Endometrial microvascular endothelial cells (primary cell): ENCODE results near the gene SLC38A9. TPM values are rescaled to one million over a fixed set of nuclear protein-coding genes. Genes with fewer than 3 reads are reported as not detected.

ENCODE experiments used
- in situ Hi-C: cut with HindIII; loops from 2 replicates; pipeline ENCODE4 v1.10.0; 2017; ENCODE audit warnings: low sequenced_read_pairs, low pct_unique_long_range_greater_than_20kb; ENCODE audit errors: inconsistent ontology term
- total RNA-seq: library from RNA; depleted of rRNA; stranded (reverse); fragments of >200 nt; gene quantifications from one replicate; pipeline ENCODE4 v1.2.3, GENCODE V29; 2015; ENCODE audit errors: inconsistent ontology term

The SLC38A9 gene
- total RNA-seq, 1 donor from 2014 or later = 23.6 TPM

DNA sequence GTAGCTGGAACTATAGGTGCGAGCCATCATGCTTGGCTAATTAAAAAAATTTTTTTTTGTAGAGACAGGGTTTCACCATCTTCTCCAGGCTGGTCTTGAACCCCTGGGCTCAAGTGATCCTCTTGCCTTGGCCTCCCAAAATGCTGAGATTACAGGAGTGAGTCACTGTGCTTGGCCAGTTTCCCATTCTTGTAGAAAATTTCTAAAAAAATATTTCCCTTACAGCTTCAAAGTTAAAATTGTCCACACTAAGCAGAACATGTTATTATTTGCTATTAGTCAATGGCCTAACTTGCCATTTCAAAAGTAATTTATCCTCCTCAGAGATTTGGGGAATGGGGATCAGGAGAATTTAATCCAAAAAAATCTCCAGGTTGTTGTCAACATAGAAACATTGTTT lies 40.1 kb downstream of the SLC38A9 start:
- in situ Hi-C loops = no loop called here

DNA sequence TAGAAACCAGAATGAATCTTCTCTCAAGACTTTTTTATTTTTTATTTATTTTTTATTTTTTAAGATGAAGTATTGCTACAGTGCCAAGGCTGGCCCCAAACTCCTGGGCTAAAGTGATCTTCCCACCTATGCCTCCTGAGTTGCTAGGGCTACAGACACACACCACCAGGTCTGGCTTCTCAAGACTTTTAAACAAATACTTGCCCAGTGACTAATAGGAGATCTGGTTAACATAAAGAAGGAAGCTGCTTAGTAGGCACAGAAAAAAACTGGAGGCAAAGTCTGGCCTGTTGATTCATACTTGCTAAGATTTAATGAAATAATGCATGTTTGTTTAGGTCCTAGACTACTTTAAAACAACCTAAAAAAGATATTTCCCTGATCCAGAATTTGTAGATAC lies 43.8 kb downstream of the SLC38A9 start:
- in situ Hi-C loops = no loop called here

DNA sequence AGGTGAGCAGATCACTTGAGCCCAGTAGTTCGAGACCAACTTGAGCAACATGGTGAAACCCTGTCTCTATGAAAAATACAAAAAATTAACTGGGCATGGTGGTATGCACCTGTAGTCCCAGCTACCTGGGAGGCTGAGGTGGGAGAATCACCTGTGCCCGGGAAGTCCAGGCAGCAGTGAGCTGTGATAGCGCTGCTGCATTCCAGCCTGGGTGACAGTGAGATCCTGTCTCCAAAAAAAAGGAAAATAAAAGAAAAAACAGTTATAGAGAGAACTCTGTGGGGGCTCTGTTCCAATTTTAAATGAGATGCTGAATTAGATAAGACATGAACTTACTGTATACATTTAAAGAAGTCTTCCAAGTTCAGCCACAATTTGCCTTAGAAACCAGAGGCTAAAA lies 44.2 kb downstream of the SLC38A9 start:
- in situ Hi-C loops = no loop called here

DNA sequence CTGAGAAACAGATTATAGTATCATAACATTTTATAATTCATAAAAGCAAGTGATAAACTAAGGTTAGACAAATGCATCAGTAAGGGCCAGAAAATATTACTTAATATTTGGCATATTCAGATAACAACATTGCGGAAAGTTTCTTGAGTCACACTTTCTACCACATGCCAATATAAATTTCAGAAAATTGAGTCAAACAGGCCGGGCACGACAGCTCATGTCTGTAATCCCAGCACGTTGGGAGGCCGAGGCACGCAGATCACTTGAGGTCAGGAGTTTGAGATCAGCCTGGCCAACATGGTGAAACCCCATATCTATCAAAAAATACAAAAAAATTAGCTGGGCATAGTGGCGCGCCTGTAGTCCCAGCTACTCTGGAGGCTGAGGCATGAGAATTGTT lies 47.1 kb downstream of the SLC38A9 start:
- in situ Hi-C loops = no loop called here

DNA sequence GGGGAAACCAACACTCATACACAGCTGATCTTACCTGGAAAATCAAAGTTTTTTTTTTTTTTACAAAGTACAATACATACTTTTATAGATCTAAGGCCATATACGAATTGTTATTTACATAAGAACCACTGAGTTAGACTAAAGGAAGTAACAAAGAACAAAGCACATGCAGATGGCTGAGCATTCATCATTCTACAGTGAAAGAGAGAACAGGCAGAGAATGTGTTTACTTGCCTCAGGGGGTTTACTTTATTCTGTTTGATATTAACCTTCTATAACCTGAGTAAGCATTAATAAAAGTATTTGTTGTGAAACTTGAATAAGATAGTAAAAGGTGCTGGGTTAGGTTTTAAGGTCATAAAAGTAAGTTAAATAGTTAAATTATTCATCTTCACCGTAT lies 54.7 kb downstream of the SLC38A9 start:
- in situ Hi-C loops = no loop called here

DNA sequence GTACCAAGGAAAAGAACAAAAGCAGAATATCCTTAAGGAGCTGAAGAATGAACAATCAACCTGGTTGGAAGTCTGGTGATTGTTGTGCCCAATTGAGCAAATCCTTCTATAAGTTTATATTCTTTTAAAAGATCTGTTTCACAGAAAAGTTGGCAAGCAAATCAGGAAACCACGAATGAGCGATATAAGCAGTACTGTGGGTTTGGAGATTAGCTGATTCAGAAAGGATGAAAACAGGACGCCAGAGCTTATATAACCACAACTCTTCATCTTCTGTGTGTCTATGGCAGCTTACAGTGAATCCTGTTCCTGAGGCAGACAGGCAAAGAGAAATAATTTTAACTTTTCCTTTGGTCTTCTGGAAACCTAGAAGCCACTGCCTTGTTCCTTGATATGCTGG lies 61.7 kb downstream of the SLC38A9 start:
- in situ Hi-C loops = no loop called here

DNA sequence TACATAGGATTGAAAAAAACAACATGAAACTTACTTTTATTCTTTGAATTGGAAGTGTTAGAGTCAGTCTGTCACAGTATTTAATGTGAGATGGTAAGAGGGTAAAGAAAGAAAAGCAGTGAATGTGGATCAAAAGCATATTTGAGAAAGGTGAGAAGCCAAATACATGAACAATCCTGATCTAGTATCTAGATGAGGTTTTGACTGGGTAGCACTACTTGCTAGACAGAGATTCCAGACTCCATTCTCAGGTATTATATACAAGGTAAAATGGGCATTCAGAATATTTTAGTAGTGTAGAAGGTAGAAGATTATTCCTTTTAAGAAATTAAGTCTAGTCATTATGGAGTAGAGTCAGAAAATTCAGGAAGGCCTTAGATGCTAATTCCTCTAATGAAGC lies 62.2 kb downstream of the SLC38A9 start:
- in situ Hi-C loops = no loop called here

DNA sequence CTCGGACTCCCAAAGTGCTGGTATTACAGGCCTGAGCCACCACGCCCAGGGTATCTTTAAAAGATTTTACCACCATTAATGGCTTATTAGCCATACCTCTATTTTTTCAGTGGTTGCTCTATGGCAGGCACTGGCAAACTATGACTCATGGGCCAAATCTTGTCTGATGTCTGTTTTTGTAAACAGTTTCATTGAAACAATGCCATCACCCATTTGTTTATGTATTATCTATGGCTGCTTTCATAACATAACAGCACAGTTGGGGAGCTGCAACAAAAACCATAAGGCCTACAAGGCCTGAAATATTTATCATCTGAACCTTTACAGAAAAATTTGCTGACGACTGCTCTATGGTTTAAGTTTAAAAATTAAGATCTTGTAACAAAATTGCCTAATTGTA lies 66.8 kb downstream of the SLC38A9 start:
- in situ Hi-C loops = no loop called here

DNA sequence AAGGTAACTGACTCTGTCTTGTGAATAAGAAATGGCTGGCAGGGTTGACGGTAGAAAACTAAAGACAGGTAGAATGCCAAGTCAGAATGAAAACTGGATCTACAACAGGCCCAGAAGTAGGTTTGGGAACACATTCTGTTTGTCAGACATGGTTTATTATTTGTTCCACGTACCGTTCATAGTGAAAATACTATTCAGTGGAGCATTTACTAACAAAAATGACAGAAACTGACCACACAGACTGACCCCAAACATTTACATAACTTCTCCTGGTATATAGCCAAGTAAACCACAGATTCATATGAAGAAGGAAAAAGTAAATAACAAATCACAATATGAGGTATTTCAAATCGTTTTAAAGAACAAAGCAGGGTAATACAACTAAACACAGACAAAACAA lies 73.7 kb downstream of the SLC38A9 start:
- in situ Hi-C loops = no loop called here

DNA sequence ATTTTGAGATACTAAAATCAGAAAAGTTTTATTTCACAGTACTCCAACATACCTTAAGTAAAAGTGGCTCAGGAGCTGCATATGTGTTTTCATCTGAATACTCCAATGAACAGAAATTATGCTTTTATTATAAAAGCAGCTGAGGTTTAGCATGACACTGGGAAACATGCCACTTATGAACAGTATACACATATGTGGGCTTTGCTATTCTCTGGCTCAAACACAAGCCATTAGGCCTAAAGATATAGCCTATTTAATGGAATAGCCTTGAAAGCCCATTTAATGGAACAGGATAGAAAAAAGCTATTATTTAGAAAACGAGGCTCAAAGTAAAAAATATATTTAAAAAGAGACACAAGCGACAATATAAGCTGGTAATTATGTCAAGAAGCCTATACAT lies 74.1 kb downstream of the SLC38A9 start:
- in situ Hi-C loops = no loop called here

DNA sequence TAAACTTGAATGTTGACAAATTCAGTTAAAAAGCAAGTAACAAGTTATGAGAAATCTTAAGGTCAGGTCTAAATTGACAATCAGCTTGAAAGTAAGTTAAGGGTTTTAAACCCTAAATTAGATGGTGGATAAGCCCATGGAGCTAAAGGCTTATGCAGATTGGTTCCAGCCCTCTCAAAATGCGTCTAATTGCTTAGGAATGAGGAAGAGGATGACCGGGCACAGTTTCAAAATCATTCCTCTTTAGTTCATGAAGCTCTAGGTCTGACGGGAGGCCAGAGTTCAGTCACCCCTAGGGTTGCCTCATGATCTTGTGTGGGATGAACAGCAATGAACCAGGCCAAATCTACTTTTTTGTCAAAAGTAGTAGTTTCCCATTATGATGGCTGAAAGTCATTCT lies 75.4 kb downstream of the SLC38A9 start:
- in situ Hi-C loops = no loop called here

DNA sequence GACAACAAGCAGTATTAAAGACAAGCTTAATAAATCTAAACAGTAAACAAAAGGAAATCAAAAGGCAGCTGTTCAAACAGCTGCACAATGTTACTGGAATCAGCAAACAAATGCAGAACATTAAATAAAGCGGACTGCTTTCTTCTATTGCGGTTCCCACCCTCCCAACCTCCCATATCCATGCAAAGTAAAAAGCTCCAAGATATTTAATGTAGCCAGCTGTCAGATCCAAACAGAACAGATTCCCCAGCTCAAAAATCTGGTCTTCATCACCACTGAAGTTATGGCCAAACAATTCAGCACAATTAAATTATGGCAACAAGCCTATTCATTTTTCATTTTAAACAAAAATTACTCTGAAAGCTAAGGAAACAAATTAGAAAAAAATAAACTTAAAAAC lies 75.9 kb downstream of the SLC38A9 start:
- in situ Hi-C loops = no loop called here

DNA sequence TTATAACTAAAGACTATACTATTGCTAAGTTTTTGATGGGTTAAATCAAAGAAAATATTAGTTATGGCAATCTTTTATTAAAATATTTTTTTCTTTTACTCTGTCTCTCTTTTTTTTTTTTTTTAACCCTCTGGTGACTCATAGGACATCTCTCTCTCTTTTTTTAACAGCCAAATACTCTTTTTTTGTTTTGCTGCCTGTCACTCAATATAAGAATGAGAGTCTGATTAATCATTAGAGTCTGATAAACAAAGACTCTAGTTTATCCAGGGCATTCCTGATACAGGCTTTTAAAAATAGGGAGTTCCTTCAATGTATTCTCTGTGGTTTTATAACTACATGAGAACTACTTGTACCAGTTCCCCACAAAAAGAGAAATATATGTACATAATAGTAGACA lies 77.3 kb downstream of the SLC38A9 start:
- in situ Hi-C loops = no loop called here

DNA sequence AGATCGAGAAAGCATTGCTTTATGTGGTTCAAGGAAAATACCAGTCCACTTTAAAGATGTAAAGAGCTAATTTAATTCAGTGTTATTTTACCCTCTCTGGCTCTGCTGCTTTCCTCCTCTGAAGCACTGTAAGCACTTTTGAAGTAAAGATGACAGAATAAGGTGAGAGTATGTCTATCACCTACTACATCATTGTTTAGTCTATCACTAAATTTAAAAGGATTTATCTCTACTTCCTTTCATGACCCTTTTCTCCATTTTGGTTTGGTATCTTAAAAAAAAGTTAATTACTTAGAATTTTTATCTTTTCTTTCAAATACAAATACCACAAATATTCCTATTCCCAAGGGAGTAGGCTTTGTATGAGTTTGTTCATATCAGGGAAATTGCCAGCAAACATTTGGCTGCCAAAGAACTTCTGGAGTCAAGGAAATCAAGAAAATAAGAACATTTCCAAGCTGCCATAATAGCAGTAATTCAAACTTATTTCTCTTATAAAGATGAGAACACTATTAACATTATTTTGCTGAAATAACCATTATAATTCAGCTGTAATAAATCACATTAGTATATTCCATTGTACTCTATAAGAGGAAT lies 77.8 kb downstream of the SLC38A9 start:
- in situ Hi-C loops = no loop called here

DNA sequence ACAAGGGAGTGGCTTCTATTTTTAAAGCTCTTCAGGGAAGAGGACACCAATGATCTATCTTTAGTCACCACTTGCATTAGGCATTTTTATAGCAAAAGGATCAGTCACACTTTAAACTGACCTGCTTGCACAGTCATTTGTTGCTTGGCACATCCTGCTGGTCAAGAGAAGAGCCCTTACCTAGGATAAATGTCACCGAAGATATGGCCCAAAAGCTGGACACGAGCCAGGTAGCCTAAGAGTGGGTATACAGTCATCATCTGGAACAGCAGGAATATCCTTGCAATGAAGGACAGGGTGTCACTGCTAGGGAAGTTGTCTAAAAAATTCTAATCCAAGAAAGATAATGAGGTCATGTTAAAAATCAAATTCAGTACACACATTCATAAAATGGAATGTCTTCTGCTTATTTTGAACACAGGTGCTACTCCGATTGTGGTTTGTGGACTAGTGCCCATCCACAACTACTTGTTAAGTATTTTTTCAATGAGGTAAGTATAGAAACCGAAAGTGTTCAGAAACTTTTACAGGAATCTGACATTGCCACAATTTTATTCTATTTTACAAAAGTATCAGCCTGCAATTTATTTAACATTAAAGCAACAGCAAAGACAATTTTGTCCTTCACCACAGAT lies 78.4 kb downstream of the SLC38A9 start:
- in situ Hi-C loops = no loop called here

DNA sequence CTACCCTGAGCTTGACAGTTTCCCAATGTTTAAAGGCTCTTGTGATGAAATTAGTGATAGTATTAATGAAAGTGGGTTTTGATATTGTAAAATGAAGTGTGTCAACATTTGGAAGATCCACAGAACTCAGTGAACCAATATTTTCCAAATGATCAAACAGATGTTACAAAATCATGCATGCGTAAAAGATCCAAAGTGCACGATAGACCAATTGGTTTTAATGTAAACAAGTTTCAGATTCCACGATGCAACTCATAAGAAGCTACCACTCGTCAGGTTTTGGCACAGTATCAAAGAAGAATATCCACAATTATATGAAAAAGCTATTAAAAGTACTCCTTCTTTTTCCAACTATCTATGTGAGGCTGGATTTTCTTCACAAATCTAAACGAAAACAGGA lies 82.3 kb downstream of the SLC38A9 start:
- in situ Hi-C loops = no loop called here

DNA sequence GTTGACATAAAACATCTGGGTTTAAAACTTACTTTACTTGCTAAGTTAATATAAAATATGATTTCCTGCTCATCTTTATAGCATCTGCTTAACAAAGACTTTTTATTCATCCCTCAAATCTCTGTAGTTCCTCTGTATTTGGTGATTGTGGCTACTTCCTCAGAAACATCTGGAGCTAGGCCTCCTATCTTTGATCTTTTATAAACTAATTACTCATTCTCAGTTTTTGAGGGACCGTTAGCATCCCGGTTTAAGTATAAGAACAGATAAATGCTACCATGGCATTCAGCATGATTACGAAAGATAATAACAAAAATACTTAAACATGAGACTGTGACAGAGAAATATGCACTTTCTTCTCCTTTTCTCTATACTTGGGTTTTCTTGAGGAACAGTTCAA lies 85.3 kb downstream of the SLC38A9 start:
- in situ Hi-C loops = no loop called here

DNA sequence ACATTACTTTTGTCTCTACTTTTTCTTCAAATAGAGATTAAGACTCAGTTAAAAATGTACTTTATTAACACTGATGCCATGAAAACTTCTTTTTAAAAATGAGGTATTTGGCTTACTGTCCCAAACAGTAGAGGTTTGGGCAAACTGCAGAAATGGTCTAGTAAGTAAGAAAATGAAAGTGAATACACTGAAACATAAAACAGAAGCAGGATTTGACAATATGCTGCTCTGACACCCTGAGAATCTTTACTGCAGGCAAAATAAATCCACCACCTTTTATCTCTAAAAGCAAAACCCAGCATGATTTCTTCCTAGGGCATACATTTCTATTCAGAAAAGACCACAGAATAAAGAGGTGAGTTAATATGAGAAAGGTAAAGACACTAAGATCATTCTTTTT lies 86.2 kb downstream of the SLC38A9 start:
- in situ Hi-C loops = no loop called here

DNA sequence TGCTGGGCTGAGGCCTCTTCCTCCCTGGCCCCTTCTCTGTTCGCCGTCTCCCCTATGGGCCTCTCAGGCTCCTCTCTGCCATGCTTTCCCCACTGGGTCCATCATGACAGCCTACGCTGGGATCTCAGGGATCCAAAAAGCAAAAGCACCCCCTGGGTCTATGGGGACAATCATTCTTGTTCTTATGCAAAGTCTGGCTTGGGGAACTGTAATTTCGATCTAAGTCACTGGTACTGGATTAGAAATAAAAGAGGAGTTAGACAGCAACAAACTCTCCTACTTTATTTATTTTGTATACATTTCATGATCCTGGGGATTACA lies 86.6 kb downstream of the SLC38A9 start:
- in situ Hi-C loops = no loop called here

DNA sequence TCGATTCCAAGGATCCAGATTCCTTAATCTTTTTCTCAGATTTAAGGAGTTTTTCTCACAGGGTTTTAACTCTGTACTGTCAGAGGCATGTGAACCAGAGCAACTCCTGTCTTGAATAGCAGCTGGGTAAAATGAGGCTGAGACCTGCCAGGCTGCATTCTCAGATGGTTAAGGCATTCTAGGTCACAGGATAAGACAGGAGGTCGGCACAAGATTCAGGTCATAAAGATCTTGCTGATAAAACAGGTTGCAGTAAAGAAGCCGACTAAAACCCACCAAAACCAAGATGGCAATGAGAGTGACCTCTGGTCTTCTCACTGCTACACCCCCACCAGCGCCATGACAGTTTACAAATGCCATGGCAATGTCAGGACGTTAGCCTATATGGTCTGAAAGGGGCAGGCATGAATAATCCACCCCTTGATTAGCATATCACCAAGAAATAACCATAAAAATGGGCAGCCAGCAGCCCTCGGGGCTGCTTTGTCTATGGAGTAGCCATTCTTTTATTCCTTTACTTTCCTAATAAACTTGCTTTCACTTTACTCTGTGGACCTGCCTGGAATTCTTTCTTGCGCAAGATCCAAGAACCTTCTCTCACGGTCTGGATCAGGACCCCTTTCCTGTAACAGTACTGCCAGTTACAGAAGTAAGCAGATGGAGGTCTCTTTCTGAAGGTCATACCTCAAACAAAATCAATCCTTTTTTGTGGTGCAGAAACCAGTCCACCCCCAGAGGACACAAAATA lies 87.1 kb downstream of the SLC38A9 start:
- in situ Hi-C loops = no loop called here

DNA sequence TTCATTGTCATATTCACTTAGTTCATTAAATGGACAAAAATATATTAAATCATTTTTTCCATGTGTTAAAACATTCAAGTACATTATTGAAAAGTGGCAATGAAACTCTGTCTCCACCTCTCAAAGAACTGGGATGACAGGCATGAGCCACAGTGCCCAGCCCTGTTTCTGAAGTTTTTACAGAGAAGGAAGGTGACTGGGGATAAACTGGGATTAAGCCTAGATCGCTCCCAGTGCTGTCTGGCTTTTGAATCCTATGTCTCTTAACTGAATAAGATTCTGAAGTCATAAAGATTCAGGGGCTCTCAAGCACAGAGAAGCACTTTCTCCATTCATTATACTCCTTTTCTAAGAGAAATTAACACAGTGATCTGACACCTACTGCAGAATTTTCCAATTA lies 88.3 kb downstream of the SLC38A9 start:
- in situ Hi-C loops = no loop called here
